HepG2 (cell line): ENCODE data around the gene MAJIN. TPM values are rescaled to one million over a fixed set of nuclear protein-coding genes. Genes with fewer than 3 reads are reported as not detected.

Experiments used
- AGO2 ChIP-seq: fragments of 200-400 bp; formaldehyde crosslinking; optimal IDR thresholded peaks from 2 replicates; pipeline ENCODE3; 2017; ENCODE audit warnings: mild to moderate bottlenecking, low read depth, low read length, moderate library complexity
- CHD2 ChIP-seq: IDR thresholded peaks from 2 replicates; pipeline ENCODE4 v1.6.1; 2011; ENCODE audit warnings: low read depth, low read length, improper control_type of control experiment
- CREM ChIP-seq, 2 experiments: sonication (generic) in 1 of 2; formaldehyde crosslinking in 1 of 2; IDR thresholded peaks; 2 replicates each; pipeline versions ENCODE4 v1.4.0 to v1.6.1; 2016 to 2020; ENCODE audit warnings: antibody characterized with exemption in 1 of 2, mild to moderate bottlenecking in 1 of 2, missing genetic modification reagents in 1 of 2
- GFI1 ChIP-seq: sonication (generic); formaldehyde crosslinking; IDR thresholded peaks from 2 replicates; pipeline ENCODE4 v1.5.0; 2020; ENCODE audit warnings: missing genetic modification reagents, mild to moderate bottlenecking, borderline replicate concordance
- HDAC1 ChIP-seq: sonication (generic); formaldehyde crosslinking; IDR thresholded peaks from 2 replicates; pipeline ENCODE4 v1.5.1; 2020; ENCODE audit warnings: mild to moderate bottlenecking, missing genetic modification reagents
- KLF11 ChIP-seq: IDR thresholded peaks from 2 replicates; pipeline ENCODE4 v1.6.1; 2016; ENCODE audit warnings: missing compliant biosample characterization
- MAFF ChIP-seq: IDR thresholded peaks from 2 replicates; pipeline ENCODE4 v1.6.1; 2011; ENCODE audit warnings: low read depth, low read length, improper control_type of control experiment
- MTF2 ChIP-seq: sonication (generic); formaldehyde crosslinking; IDR thresholded peaks from 2 replicates; pipeline ENCODE4 v1.5.0; 2020; ENCODE audit warnings: missing genetic modification reagents, borderline replicate concordance
- NFIB ChIP-seq: sonication (generic); formaldehyde crosslinking; IDR thresholded peaks from 2 replicates; pipeline ENCODE4 v1.9.0; 2021; ENCODE audit warnings: missing genetic modification reagents, mild to moderate bottlenecking, borderline replicate concordance
- RARG ChIP-seq: sonication (generic); formaldehyde crosslinking; IDR thresholded peaks from 2 replicates; pipeline ENCODE4 v1.4.0; 2020; ENCODE audit warnings: low read depth, mild to moderate bottlenecking, missing genetic modification reagents
- REPIN1 ChIP-seq: sonication (generic); formaldehyde crosslinking; IDR thresholded peaks from 2 replicates; pipeline ENCODE4 v1.8.0; 2022; ENCODE audit warnings: missing genetic modification reagents, low read depth, mild to moderate bottlenecking, borderline replicate concordance
- SATB2 ChIP-seq: sonication (generic); formaldehyde crosslinking; IDR thresholded peaks from 2 replicates; pipeline ENCODE4 v1.5.0; 2020; ENCODE audit warnings: missing genetic modification reagents
- SSRP1 ChIP-seq: IDR thresholded peaks from 2 replicates; pipeline ENCODE4 v1.6.1; 2016; ENCODE audit warnings: control low read depth
- TCF7 ChIP-seq: sonication (generic); IDR thresholded peaks from 2 replicates; pipeline ENCODE4 v1.6.1; 2016; ENCODE audit warnings: antibody characterized with exemption, low read depth
- ZBTB38 ChIP-seq: sonication (generic); formaldehyde crosslinking; IDR thresholded peaks from 2 replicates; pipeline ENCODE4 v1.5.1; 2020; ENCODE audit warnings: mild to moderate bottlenecking, missing genetic modification reagents
- ZNF12 ChIP-seq: sonication (generic); formaldehyde crosslinking; IDR thresholded peaks from 2 replicates; pipeline ENCODE4 v1.5.0; 2020; ENCODE audit warnings: missing genetic modification reagents
- ZNF329 ChIP-seq: sonication (generic); formaldehyde crosslinking; IDR thresholded peaks from 2 replicates; pipeline ENCODE4 v1.9.0; 2021; ENCODE audit warnings: low read depth, mild to moderate bottlenecking, missing genetic modification reagents
- ZNF513 ChIP-seq: sonication (generic); formaldehyde crosslinking; conservative IDR thresholded peaks from 2 replicates; pipeline ENCODE4 v1.5.0; 2020; ENCODE audit warnings: missing genetic modification reagents
- ZNF547 ChIP-seq: sonication (generic); formaldehyde crosslinking; IDR thresholded peaks from 2 replicates; pipeline ENCODE4 v1.5.1; 2020; ENCODE audit warnings: mild to moderate bottlenecking, missing genetic modification reagents
- ZNF570 ChIP-seq: sonication (generic); formaldehyde crosslinking; IDR thresholded peaks from 2 replicates; pipeline ENCODE4 v1.4.0; 2020; ENCODE audit warnings: mild to moderate bottlenecking, missing genetic modification reagents, borderline replicate concordance
- ZSCAN12 ChIP-seq: sonication (generic); formaldehyde crosslinking; IDR thresholded peaks from 2 replicates; pipeline ENCODE4 v1.9.0; 2021; ENCODE audit warnings: mild to moderate bottlenecking, missing genetic modification reagents
- polyA plus RNA-seq, 8 experiments: library from polyadenylated mRNA; depleted of rRNA in 3 of 8; stranded (reverse) in 7 of 8; unstranded in 1 of 8; fragments of >200 nt; fragmentation: Illumina TruSeq in 4 of 8; extraction: Trizol in 4 of 8; gene quantifications; 2 replicates each; pipeline versions ENCODE4 v1.2.1 to v1.2.3, GENCODE V29; 2011 to 2016; ENCODE audit warnings: low read depth in 4 of 8, missing spikeins in 1 of 8, mixed read lengths in 1 of 8; ENCODE audit not compliant: insufficient read depth in 1 of 8
- total RNA-seq, 5 experiments: library from RNA; depleted of rRNA; stranded (reverse); fragments of >200 nt; fragmentation: Illumina TruSeq; extraction: Trizol; gene quantifications; 2 replicates each; pipeline ENCODE4 v1.2.3, GENCODE V29; 2016; ENCODE audit warnings: low read depth in 1 of 5

MAJIN gene
- total and polyA plus RNA-seq, 2 of the 13 experiments (the other 11 are each of a cell fraction or from before 2014, with no cell fraction given), result not detected

GRCh38 chr11:64916775-64917662 is 54.9 kb downstream of the MAJIN start, which contains the start of gene ATG2A (continued):
- TF ChIP-seq NFIB (CRISPR knock-in tag) (0 out of 2 replicates have a peak, but pooled peaks have one; percentile 57), ZNF329 (CRISPR knock-in tag) (no peak), GFI1 (peak; percentile 44; the same call in 1 of the 2 replicates), ZNF570 (CRISPR knock-in tag) (no peak), ZBTB38 (peak; percentile 59; the same call in 1 of the 2 replicates), ZSCAN12 (CRISPR knock-in tag) (no peak), ZNF513 (no peak), MTF2 (CRISPR knock-in tag) (0 out of 2 replicates have a peak, but pooled peaks have one; percentile 37), REPIN1 (CRISPR knock-in tag) (peak; percentile 62), CREM (IDR thresholded peaks at IDR 0.05) (peak; percentile 50; the same call in 1 of the 2 replicates), CREM (CRISPR knock-in tag; IDR thresholded peaks at IDR 0.05) (no peak), ZNF12 (CRISPR knock-in tag) (peak; percentile 55; the same call in 1 of the 2 replicates), TCF7 (no peak), ZNF547 (peak; percentile 61; the same call in 1 of the 2 replicates), HDAC1 (CRISPR knock-in tag) (peak; percentile 84), KLF11 (peak; percentile 34; the same call in 1 of the 2 replicates), CHD2 (0 out of 2 replicates have a peak, but pooled peaks have one; percentile 28), AGO2 (no peak), RARG (CRISPR knock-in tag) (0 out of 2 replicates have a peak, but pooled peaks have one; percentile 23), MAFF (no peak), SSRP1 (CRISPR knock-in tag) (peak; percentile 90), SATB2 (CRISPR knock-in tag) (no peak)
